HL-60 (cell line): ENCODE results near the gene GABRD.

Experiments used
- DNase-seq, 2 experiments: peaks; one replicate each; pipeline ENCODE4 v3.0.0-alpha.2; 2010 to 2020; ENCODE audit warnings: low read depth in 1 of 2, low spot score in 1 of 2
- H3K27ac ChIP-seq: fragments of 250-450 bp; sonication (Bioruptor Pico); replicated peaks from 2 replicates; pipeline ENCODE4 v1.5.1; 2020; ENCODE audit warnings: mild to moderate bottlenecking, moderate library complexity
- H3K27me3 ChIP-seq: fragments of 250-450 bp; sonication (Bioruptor Pico); 2 replicates; pipeline ENCODE4 v1.5.1; 2021; ENCODE audit warnings: mild to moderate bottlenecking, moderate library complexity; ENCODE audit not compliant: insufficient read depth, poor library complexity, severe bottlenecking
- H3K4me3 ChIP-seq: replicated peaks from 2 replicates; pipeline ENCODE4 v1.5.1; 2011; ENCODE audit warnings: mild to moderate bottlenecking, control low read depth, low read length; ENCODE audit not compliant: insufficient read depth
- GABPA ChIP-seq: IDR thresholded peaks from 2 replicates; pipeline ENCODE4 v1.6.1; 2012; ENCODE audit warnings: low read depth
- POLR2AphosphoS5 ChIP-seq: IDR thresholded peaks from 2 replicates; pipeline ENCODE4 v1.6.1; 2012; ENCODE audit warnings: low read depth
- SPI1 ChIP-seq: IDR thresholded peaks from 2 replicates; pipeline ENCODE4 v1.6.1; 2012; ENCODE audit warnings: low read depth, mild to moderate bottlenecking, borderline replicate concordance
- TF ChIP-seq, protein P1 (sequence below): IDR thresholded peaks from 2 replicates; pipeline ENCODE4 v1.6.1; 2012; ENCODE audit warnings: low read depth; ENCODE audit not compliant: insufficient replicate concordance
- TF ChIP-seq, protein P2 (sequence below): IDR thresholded peaks from one replicate; pipeline ENCODE4 v1.5.1; 2011; ENCODE audit warnings: low read length, control low read depth, inconsistent platforms; ENCODE audit not compliant: insufficient read depth

Gene GABRD

GRCh38 chr1:1973716-1974642 is 45.2 kb upstream of the GABRD start:
- no peak for DNase-seq
- TF ChIP-seq, protein P1, sequence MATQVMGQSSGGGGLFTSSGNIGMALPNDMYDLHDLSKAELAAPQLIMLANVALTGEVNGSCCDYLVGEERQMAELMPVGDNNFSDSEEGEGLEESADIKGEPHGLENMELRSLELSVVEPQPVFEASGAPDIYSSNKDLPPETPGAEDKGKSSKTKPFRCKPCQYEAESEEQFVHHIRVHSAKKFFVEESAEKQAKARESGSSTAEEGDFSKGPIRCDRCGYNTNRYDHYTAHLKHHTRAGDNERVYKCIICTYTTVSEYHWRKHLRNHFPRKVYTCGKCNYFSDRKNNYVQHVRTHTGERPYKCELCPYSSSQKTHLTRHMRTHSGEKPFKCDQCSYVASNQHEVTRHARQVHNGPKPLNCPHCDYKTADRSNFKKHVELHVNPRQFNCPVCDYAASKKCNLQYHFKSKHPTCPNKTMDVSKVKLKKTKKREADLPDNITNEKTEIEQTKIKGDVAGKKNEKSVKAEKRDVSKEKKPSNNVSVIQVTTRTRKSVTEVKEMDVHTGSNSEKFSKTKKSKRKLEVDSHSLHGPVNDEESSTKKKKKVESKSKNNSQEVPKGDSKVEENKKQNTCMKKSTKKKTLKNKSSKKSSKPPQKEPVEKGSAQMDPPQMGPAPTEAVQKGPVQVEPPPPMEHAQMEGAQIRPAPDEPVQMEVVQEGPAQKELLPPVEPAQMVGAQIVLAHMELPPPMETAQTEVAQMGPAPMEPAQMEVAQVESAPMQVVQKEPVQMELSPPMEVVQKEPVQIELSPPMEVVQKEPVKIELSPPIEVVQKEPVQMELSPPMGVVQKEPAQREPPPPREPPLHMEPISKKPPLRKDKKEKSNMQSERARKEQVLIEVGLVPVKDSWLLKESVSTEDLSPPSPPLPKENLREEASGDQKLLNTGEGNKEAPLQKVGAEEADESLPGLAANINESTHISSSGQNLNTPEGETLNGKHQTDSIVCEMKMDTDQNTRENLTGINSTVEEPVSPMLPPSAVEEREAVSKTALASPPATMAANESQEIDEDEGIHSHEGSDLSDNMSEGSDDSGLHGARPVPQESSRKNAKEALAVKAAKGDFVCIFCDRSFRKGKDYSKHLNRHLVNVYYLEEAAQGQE, result no peak
- TF ChIP-seq POLR2AphosphoS5 (no peak), GABPA (no peak), SPI1 (no peak)
- TF ChIP-seq, protein P2, sequence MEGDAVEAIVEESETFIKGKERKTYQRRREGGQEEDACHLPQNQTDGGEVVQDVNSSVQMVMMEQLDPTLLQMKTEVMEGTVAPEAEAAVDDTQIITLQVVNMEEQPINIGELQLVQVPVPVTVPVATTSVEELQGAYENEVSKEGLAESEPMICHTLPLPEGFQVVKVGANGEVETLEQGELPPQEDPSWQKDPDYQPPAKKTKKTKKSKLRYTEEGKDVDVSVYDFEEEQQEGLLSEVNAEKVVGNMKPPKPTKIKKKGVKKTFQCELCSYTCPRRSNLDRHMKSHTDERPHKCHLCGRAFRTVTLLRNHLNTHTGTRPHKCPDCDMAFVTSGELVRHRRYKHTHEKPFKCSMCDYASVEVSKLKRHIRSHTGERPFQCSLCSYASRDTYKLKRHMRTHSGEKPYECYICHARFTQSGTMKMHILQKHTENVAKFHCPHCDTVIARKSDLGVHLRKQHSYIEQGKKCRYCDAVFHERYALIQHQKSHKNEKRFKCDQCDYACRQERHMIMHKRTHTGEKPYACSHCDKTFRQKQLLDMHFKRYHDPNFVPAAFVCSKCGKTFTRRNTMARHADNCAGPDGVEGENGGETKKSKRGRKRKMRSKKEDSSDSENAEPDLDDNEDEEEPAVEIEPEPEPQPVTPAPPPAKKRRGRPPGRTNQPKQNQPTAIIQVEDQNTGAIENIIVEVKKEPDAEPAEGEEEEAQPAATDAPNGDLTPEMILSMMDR, result no peak
- no peak overlapping the region for H3K27ac ChIP-seq
- no peaks in the 10 kb centered on the region for H3K27me3 ChIP-seq
- no peak overlapping the region for H3K4me3 ChIP-seq

DNA sequence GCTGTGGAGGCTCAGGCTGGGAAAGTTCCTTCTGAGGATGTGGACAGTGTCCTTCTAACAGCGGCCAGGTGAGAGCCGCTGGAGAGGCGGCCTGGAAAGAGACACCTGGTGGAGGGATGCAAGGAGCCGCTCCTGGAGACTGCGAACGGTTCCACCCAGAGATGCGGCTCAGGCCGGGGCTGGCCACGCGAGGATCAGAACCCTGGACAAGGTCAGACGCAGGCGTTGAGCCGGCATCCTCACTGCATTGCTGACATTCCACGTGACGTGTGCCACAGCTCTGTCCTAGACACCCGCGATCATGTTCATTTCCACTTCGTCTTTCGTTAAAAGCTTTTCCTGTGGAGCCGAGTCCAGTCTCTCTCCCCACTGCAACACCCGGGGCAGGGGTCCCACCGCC is 44.3 kb upstream of the GABRD start:
- no peak overlapping the region for H3K27ac ChIP-seq
- no peaks in the 10 kb centered on the region for H3K27me3 ChIP-seq
- TF ChIP-seq, protein P1, result peak; percentile 65
- TF ChIP-seq POLR2AphosphoS5, result no peak
- H3K4me3 ChIP-seq, result no peak overlapping the region
- DNase-seq, result no peak

- no peak overlapping the region for H3K4me3 ChIP-seq
- H3K27ac ChIP-seq, result no peak overlapping the region
- no peak for TF ChIP-seq GABPA
- TF ChIP-seq, protein P1, result no peak
- TF ChIP-seq SPI1, result no peak
- TF ChIP-seq, protein P2, result no peak
- TF ChIP-seq POLR2AphosphoS5, result no peak
- H3K27me3 ChIP-seq, result no peaks in the 10 kb centered on the region
- no peak for DNase-seq
These were observed 43.6 kb upstream of the GABRD start for GRCh38 chr1:1975535-1975934.
